ENCODE data around the gene SYT1.

DNA sequence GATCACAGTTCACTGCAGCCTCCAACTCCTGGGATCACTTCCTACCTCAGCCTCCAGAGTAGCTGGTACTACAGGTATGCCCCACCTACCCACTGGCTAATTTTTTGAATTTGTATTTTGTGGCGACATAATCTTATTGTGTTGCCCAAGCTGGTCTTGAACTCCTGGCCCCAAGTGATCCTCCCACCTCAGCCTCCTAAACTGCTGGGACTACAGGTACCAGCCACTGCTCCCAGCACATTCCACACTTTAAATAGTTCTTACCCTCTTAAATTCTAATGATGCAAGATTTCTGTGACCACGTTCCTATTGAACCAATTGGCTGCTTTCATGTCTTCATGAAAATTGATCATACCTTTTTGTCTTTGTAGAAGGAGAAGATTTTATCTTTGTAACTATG is 96.6 kb downstream of the SYT1 start:
- TF ChIP-seq EZH2 (IDR thresholded peaks at IDR 0.05), result no peak
- TF ChIP-seq POLR2AphosphoS5 (IDR thresholded peaks at IDR 0.05; ENCODE audit: borderline replicate concordance, low read depth, low read length), result no peak
- TF ChIP-seq FOXP2 (optimal IDR thresholded peaks at IDR 0.05; ENCODE audit: control extremely low read depth, extremely low read length, insufficient read depth), result no peak
